Measurements from ENCODE around the gene FBXW11. TPM values are rescaled to one million over a fixed set of nuclear protein-coding genes. Genes with fewer than 3 reads are reported as not detected.

The FBXW11 gene
- total and polyA plus RNA-seq, 11 donors, result 7.8 to 110 (median 83.0) TPM

GRCh38 chr5:171838066-171838465, 168.4 kb downstream of the FBXW11 start:
- H3K36me3 ChIP-seq, result no peaks in the 10 kb centered on the region
- no peak overlapping the region for H3K4me3 ChIP-seq
- peaks cover 0 to 11% (median 6%) of the 10 kb centered on the region in 12 donors for H3K4me1 ChIP-seq
- no peak for TF ChIP-seq CTCF (IDR thresholded peaks at IDR 0.05)
- no peak overlapping the region for H3K27ac ChIP-seq
- H3K9me3 ChIP-seq, result peaks cover 0 to 12% (median 2%) of the 10 kb centered on the region in 12 donors
- 80 to 85% (median 82%) methylated on average over 12 of the region's 12 CpGs for WGBS, 4 donors
- intact Hi-C loops (cut with DNase I), result no loop called here
- DNase-seq, result no peak
- no peaks in the 10 kb centered on the region for H3K27me3 ChIP-seq
- no peak for ATAC-seq

- TF ChIP-seq CTCF (IDR thresholded peaks at IDR 0.05) (no peak), POLR2A (IDR thresholded peaks at IDR 0.05) (no peak)
- ATAC-seq (no peak), DNase-seq (no peak)
- Histone ChIP-seq H3K27ac (no peak overlapping the region), H3K4me3 (no peak overlapping the region), H3K27me3 (no peaks in the 10 kb centered on the region), H3K36me3 (no peaks in the 10 kb centered on the region), H3K9me3 (peaks cover 0 to 15% (median 3%) of the 10 kb centered on the region in 12 donors), H3K4me1 (peaks cover 0 to 10% (median 3%) of the 10 kb centered on the region in 12 donors)
- intact Hi-C loops (cut with DNase I), result no loop called here
These were observed 168.9 kb downstream of the FBXW11 start for GRCh38 chr5:171837522-171837921.

GRCh38 chr5:171835066-171835465, 171.4 kb downstream of the FBXW11 start:
- Histone ChIP-seq H3K27ac (no peak overlapping the region), H3K9me3 (peaks cover 0 to 15% (median 3%) of the 10 kb centered on the region in 12 donors), H3K27me3 (no peaks in the 10 kb centered on the region), H3K4me3 (no peak overlapping the region), H3K36me3 (no peaks in the 10 kb centered on the region), H3K4me1 (peaks cover 0 to 2% (median 0%) of the 10 kb centered on the region in 12 donors)
- DNase-seq, result no peak
- intact Hi-C loops (cut with DNase I), result no loop called here
- ATAC-seq, result no peak
- no peak for TF ChIP-seq CTCF (IDR thresholded peaks at IDR 0.05)
- TF ChIP-seq POLR2A (IDR thresholded peaks at IDR 0.05), result no peak
- WGBS, 4 donors, result 83 to 85% (median 83%) methylated on average over 7 of the region's 7 CpGs

- Histone ChIP-seq H3K4me1 (no peaks in the 10 kb centered on the region), H3K4me3 (no peak overlapping the region), H3K27me3 (no peaks in the 10 kb centered on the region), H3K36me3 (no peaks in the 10 kb centered on the region), H3K9me3 (peaks cover 0 to 15% (median 3%) of the 10 kb centered on the region in 12 donors), H3K27ac (no peak overlapping the region)
- 86 to 95% (median 93%) methylated on average over 2 of the region's 2 CpGs for WGBS, 4 donors
- no peak for ATAC-seq
- no peak for TF ChIP-seq POLR2A (IDR thresholded peaks at IDR 0.05)
- no peak for TF ChIP-seq CTCF (IDR thresholded peaks at IDR 0.05)
- DNase-seq, result no peak
- intact Hi-C loops (cut with DNase I), result no loop called here
These were observed 172.0 kb downstream of the FBXW11 start for GRCh38 chr5:171834461-171834860.

Data from heart left ventricle (tissue), 16 donors.